Right forelimb (tissue), 1 donor: ENCODE measurements around the gene PHACTR3.

Experiments used
- DNase-seq: peaks from one replicate; pipeline ENCODE4 v3.0.0-alpha.2; 2018

Gene PHACTR3

DNA sequence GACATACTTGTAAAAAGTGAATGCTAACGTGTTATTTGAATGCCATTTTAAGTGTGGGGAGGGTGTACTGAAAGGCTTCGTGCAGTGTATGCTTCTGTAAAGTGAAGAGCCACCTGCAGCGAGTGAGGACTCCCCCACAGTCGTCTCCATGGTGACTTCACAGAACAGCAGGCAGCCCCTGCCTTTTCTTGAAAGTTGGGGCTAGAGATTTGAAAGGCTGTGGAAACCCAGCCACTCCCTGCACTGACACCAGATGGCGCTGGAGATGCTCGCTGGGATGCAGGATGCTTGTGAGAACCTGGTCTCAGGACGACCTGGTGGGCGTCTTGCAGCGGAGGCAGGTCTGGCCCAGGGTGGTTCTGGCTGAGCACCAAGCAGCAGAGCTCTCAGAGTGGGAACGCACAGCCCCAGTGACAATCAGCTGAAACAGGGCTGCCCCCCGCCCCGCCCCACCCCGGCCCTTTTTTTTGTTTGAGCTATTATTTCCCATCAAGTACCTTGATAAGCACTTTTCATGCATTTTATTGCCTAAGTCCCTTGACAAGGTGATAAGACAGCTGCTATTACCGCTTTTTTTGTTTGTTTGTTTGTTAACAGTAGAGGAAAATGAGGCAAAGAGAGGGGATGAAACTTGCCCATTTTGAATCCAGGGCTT, 178.8 kb downstream of the PHACTR3 start:
- peak; percentile 78 for DNase-seq

DNA sequence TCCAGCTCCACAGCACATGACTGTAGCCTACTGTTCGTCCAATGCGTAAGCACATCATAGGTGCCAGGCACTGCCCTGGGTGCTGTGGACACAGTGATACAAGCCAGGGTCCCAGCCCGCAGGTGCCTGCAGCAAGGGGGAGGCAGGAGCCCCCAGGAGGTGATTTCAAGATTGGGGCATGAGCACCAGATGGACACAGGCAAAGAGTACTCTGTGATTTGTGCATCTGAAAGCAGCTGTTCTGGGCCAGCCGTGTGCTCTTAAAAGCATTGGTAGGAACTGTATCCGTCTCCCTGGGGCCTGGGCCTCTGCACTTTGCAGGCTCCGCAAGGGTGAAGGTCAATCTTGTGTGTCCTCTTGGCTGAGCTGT, 179.3 kb downstream of the PHACTR3 start:
- DNase-seq, result peak; percentile 15

DNA sequence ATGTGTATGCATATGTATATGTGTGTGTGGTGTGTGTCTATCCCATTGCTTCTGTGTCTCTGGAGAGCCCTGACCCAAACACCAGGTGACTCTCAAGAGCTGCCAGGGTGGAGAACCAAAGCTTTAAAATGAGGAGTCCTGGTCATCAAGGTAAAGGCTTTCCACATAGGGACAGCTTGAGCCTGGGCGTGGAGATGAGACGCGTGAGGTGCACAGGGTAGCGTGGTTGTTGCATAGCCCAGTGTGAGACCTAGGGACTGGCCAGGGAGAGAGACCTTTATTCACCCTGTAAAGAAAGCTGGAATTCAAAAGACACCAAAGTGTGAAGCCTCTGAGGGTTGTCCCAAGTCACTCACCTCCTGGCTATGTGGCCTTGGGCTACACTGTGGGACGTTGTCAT, 180.0 kb downstream of the PHACTR3 start:
- no peak for DNase-seq

DNA sequence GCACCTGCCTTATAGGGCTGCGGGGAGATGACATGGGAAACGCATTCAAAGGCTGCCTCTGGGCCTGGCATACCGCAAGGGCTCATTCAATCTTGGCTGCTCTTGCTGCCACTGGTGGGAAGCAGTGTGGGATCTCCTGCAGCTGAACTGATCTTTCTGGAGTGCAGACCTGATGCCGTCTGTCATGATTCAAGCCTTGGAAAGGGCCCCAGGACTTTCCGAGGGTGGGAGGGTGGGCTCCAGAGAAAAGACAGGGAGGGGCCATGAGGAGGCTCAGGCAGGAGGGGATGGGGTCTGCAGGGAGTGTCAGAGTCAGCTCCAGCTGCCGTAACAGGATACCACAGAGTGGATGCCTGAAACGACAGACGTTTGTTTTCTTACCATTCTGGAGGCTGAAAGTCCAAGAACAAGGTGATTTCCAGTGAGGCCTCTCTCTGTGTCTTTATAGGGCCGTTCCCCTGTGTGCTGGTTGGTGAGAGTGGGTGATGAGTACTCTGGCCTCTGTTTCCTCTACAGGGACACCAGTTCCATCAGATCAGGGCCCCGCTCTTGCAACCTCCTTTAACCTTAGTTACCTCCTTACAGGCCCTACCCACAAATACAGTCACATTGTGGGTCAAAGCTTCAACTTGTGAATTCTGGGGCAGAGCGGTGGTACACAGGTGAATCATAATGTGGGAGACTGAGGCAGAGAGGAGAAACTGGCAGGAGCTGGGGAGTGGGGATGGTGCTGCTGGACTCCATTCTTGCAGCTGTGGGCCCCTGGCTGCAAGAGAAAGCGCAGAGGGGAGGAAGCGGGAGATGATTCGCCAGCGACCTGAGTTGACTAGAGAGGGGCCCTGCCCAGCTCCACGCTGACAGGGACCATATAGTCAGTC, 180.7 kb downstream of the PHACTR3 start:
- peak; percentile 30 for DNase-seq

DNA sequence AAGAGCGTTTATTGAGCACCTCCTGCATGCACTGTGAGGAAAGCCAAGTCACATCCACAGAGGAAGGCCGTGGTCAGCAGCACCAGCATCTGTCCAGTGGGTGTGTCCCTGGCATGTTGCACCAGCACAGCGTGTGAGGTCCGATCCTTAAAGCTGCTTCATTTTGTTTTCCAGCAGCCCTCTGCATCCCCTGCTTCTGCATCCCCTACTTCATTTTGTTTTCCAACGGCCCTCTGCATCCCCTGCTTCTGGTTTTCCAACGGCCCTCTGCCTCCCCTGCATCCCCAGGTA, 181.3 kb downstream of the PHACTR3 start:
- DNase-seq, result peak; percentile 19

DNA sequence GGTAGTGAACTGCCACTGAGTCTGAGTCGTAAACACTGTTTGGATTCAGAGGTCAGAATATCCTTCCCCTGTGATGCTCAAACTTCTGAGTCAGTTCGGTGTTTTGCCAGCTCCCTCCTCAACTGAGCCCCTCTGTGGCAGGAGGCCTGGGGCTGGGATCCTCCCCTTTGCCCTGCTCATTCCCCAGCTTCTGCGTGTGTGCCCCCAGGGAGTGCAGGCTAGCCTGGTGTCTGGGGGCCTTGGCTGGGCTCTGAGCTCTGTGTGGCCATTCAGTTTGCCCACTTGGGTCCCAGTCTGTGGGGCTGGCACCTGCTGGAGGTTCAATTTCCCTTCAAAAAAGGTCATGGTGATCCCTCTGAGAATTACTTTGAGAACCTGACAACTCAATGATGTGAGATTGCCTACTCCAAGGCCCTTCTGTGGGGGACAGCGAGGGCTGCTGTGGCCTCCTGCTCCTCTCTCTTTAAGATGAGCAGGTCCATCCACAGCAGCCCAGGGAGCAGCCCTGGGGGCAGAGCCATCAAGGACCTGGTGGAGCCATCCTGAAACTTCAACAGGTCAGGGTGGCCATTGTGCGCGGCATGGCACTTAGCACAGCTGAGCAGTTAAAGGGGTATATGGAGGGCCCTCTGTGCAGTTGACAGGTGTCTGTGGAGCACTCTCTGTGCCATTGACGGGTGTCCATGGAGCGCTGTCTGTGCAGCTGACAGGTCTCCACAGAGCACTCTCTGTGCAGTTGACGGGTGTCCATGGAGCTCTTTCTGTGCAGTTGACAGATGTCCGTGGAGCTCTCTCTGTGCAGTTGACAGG, 181.9 kb downstream of the PHACTR3 start:
- peak; percentile 47 for DNase-seq

DNA sequence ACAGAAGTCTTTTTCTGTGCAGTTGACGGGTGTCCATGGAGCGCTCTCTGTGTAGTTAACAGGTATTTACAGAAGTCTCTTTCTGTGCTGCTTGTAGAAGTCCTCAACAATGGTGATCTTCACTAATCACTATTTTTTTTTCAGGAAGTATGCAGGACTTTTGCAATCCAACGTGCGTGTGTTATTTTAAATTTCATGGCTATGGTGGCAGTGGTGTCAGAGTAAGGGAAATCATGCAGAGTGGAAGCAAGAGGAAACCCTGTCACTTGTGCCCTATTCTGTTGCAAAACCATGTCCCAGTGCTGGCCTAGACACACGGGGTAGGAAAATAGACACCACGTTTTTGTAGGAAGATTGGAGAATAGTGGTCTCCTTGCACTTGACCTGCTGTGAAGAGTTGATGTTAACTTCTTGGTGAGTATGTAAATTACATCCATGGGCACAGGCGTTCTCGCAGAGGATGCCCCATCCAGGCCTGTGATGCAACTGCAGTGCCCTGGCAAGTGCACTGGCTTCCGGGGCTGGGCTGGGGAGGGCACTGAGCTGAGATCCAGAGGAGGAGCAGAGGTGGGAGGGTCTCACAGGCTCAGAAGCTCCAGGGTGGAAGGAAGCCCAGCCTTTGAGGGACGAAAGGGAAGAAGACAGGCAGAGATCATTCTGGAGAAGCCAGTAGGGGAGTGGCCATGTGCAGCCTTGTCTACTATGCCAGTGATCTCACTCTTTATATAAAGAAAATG, 182.6 kb downstream of the PHACTR3 start:
- peak; percentile 33 for DNase-seq

DNA sequence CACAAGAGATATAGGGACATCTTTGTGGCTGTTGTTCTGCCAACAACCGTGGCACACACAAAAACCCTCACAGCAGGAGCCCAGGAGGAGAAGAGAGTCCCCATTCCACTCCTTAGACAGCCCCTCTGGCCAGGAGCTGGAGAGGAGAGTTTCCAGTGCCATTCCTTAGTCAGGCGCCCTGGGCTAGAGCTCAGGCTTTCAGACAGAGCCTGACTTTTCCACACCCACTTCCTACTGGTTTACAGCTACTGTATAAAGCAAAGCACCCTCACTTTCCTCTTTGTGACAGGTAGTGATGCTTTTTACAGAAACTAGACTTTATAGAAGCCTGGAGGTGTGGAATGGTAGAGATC, 183.2 kb downstream of the PHACTR3 start:
- DNase-seq, result no peak

DNA sequence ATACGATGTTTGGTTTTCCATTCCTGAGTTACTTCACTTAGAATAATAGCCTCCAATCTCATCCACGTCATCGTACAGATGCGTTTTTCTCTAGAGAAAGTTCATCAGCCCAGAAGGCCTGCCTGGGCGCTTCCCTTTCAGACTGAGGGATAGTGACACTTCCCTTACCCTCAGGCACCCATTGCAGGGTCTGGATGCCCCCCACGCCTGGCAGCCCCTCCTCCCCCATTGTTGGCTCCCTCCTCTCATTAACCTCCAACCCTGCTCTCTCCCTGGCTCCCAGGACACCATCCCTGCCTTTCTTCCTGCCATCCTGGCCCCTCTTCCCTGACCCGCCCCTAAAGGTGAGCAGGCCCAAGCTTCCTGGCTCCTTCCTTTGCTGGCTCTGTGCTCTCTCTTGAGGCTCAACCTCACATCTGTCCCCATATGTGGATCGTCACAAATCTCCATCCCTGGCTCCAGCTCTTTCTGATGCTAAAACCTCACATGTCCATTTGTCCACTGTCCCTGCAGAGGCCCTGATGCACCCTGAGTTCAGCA, 183.9 kb downstream of the PHACTR3 start:
- peak; percentile 17 for DNase-seq

DNA sequence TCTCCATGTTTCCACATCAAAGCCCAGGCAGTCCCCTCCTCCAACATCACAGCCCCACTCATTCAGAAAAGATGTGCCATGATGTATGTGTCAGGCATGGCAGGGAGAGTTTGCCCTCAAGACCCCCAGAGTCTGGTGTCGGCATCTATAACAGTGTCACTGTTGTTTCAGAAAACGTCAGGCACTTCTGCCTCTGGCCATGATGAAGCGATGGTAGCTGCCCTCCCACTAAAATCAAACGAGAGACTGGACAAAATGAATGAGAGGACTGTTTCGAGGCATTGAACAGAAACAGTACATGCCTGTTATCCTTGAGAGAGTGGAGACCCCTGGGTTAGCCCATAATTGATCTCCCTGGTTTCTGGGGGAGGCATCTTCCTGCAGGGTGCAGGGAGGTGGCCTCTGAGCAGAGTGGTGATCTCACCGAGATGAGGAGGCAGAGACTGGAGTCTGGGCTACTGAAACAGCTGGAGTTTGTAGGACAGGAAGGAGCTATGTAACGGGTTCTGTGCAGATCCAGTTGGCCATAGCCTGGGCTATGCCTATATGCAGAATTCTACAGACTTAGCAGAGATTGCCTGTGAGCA, 184.6 kb downstream of the PHACTR3 start:
- DNase-seq, result peak; percentile 35

DNA sequence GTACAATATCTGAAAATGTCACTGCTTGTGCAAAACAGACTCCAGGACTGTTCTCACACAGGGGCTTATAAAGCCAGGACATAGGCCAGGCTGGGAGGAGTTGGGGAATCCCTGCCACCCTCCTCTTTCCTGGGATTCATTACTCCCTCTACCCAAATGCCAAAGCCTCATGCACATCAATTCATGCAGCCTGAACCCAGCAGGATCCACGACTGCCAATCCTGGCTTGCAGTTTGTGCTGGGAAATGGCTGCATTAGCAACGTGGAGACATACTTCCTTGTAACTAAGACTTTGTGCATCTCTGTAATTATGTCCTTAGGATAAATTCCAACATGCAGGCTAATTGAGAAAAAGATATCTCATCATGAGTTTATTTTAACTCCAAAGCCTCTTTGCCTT, 185.3 kb downstream of the PHACTR3 start:
- DNase-seq, result peak; percentile 9

DNA sequence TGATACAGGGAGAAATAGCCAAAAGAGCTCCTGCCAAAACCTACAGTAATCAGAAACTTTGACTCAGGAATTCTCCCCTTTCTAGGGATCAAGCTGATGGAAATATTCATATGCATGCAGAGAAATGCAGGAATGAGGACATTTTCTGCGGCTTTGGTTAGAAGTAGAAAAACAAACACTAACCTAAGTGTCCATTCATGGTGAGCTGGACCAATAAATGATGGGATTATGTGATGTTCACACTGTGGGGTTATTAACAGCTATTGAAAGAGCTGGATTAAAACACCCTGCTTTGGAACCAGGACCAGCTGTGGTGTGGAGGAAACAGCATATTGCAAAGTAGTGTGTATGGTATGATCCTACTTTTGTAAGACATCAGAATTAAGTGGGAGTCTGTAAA, 186.0 kb downstream of the PHACTR3 start:
- no peak for DNase-seq

DNA sequence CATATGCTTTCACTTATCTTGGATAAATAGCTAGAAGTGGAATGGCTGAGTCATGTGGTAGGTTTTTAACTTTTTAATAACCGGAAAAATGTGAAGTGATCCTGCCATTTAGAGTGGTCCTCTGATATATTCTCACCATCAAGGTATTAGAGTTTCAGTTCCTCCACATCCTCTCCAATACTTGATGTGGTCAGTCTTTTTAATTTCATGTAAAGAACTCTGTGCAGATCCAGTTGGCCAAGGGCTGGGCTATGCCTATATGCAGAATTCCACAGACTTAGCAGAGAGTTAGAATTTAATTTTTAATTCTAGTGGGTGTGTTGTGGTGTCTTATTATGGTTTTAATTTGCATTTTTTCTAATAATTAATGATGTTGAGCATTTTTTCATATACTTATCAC, 188.0 kb downstream of the PHACTR3 start:
- DNase-seq, result no peak

DNA sequence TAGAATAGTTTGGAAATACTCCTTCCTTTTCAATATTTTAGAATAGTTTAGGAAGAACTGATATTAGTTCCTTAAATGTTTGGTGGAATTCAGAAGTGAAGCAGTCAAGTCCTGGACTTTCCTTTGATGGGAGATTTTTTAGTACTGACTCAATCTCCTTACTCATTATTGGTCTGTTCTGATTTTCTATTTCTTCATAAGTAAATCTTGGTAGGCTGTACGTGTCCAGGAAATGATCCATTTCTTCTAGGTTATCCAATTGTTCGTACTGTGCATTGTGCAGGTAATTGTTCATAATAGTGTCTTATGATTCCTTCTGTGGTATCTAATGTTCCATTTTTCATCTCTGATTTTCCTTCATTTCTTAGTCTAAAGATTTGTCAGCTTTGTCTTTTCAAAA, 190.2 kb downstream of the PHACTR3 start:
- DNase-seq, result no peak

DNA sequence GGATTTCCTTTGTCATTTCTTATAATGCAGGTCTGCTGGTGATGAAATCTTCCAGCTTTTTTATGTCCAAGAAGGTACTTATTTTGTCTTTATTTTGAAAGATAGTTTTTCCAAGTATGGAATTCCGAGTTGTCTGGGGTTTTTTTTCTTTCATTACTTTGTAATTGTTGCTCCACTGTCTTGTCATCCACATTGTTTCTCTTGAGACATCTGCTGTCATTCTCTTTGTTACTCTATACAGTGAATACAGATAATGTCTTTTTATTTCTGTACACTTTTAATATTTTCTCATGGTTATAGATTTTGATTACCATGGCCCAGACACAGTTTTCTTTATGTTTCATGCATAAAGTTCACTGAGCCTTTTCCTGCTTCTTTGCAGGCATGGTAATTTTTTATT, 196.0 kb downstream of the PHACTR3 start:
- DNase-seq, result no peak

DNA sequence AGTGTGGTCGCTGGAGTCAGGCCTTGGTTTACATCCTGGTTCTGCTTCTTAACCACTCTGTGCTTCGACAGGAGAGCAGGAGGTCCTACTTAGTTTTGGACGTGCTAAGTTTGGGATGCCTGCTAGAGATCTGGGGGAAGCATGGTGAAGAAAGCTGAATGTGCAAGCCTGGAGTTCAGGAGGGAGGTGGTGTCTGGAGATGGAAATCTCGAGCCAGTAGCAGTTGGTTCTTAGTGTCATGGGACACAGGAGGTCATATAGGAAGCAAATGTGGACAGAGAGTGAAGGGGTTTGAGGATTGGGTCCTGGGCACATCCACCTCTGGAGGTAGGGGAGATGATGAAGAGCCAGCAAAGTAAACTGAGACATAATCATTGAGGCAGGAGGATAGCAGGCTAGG, 197.7 kb downstream of the PHACTR3 start:
- no peak for DNase-seq

DNA sequence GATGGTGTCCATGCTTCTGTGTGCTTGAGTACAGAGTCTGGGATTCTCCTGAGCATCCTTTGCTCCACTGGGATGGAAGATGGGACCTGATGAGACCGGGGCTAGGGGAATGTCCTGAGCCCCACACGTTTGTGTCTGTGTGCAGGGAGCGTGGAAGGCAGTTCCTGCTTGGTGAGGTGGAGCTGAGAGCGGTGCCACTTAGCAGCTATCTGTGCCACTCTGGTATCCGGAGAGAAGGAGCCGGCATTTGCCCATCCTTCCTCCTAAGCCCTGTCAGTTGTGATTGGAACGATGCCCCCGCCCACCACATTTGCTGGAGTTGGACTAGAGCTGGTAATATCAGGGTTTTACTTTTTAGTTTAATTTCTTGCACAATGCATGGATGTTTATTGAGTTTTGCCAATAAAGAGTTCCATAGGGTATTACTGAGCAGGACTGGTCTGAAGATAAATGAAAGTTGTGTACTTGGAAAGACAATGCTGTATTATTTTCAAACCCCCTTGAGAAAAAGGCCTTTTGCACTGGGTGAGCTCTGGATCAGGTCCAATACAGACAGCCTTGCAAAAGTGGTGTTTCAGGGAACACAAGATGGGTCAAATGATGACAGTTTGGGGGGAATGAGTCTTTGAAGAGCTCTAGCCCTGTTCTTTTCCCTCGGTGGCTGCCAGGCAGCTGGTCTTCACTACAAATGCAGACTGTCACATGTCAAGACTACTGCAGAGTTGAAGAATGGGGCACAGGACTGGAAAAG, 198.3 kb downstream of the PHACTR3 start:
- DNase-seq, result peak; percentile 5

DNA sequence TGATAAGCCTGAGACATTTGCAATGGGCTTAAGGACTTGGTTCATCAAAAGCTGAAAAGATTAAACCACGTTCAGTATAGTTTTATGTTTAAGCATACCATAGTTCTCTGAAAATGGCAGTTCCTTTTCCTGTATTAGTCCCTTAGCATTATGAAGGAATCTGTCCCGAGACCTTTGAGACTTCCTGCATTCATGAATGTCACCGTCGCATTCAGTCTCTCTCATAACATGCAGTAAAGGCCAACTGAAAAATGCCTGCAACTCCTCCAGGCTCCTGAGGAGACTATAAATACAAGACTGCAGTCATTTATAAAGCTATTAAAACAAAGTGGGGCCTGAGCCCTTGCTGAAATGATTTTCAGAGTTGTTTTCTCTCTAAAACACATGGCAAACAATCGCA, 200.0 kb downstream of the PHACTR3 start:
- no peak for DNase-seq

DNA sequence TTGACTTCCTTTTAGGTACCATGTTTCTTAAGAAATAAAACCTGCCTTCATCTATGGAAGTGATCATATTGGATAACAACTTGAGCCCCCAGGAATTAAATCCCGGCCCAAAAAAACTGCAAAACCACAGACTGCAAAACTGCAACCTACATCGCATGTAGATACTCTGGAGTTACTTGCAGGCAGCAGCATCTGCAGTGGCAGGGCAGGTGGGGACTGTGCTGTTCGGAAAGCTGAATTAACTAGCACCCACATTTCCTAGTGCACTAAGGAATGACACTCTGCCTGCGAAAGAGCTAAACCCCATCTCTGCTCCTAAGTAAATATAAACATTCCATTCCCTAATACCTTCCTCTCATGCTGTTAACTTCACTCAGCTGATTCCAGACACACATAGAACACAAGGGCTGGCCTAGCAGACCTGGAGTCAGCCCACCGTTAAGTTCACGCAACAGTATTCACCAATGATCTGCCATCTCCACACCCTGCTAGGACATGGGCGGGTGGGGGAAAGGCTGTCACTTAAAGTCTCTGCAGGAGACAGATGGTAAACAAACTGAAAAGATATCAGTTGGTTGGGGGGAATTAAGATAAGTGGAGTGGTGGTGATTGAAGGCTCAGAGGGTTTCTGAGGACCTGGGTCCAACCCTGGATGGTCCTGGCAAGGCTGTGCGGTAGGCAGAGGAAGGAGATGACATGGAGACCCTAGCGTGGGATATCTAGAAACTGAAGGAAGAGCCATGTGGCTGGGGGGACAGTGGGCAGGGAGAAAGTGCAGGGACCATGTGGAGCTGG, 200.7 kb downstream of the PHACTR3 start:
- peak; percentile 32 for DNase-seq

DNA sequence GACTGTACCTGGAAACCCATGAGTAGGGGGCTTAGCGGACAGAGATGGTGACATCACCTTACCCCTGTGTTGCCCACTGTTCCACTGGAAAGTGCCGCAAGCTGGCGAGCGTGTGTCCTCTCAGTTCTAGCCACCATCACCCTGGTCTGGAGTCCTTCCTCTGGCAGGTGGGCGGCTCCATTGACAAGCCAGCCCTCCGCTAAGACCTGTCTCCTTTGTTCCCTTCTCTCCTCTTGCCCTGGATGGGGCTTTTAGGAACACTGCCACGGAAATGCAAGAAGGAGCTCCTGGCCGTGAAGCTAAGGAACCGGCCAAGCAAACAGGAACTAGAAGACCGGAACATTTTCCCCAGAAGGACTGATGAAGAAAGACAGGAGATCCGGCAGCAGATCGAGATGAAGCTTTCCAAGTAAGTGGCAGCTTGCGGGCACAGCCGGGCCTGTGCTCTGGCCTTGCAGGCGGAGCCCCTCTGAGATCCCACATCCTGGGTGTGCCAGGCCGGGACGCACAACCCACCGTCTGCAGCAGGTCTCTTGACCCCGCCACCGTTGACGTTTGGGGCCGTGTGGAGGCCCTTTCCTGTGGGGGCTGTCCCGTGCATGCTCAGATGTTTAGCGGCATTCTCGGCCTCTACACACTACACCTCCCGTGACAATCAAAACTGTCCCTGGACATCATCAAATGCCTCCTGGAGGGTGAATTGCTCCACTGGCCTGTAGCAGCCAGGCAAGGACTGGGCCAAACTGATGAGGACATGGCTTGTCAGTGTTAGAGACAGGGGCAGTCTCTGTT, 201.6 kb downstream of the PHACTR3 start:
- no peak for DNase-seq
